HG03354 (cell line): ENCODE measurements around the gene CERS4.

Experiments used
- ATAC-seq: cut with Tn5 transposase; IDR thresholded peaks from one replicate; pipeline ENCODE4 v1.9.1; 2021; ENCODE audit warnings: mild to moderate bottlenecking; ENCODE audit not compliant: unreplicated experiment, poor library complexity, severe bottlenecking

Gene CERS4

DNA sequence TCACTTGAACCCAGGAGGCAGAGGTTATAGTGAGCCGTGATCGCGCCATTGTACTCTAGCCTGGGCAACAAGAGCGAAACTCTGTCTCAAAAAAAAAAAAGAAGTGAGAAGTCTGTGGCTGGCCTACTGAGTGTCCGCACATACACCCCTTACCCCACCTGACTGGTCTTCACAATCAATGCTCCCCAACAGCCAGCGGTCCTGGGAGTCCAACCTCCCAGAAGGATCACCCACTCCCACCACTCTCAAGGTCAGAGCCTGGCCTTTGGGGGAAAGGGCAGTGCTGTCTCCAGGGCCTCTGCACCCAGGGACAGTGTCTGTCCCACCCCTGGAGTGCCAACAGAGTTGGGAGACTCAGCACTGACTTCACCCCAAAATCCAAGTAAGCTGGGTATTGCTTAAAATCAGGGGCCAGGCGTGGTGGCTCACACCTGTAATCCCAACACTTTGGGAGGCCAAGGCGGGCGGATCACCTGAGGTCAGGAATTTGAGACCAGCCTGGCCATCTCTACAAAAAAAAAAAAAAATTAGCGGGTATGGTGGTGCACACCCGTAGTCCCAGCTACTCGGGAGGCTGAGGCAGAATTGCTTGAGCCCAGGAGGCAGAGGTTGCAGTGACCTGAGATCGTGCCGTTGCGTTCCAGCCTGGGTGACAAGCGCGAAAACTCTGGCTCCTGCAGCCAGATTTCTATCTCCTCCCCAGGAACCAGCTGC lies 101.3 kb downstream of the CERS4 start:
- no peak for ATAC-seq

DNA sequence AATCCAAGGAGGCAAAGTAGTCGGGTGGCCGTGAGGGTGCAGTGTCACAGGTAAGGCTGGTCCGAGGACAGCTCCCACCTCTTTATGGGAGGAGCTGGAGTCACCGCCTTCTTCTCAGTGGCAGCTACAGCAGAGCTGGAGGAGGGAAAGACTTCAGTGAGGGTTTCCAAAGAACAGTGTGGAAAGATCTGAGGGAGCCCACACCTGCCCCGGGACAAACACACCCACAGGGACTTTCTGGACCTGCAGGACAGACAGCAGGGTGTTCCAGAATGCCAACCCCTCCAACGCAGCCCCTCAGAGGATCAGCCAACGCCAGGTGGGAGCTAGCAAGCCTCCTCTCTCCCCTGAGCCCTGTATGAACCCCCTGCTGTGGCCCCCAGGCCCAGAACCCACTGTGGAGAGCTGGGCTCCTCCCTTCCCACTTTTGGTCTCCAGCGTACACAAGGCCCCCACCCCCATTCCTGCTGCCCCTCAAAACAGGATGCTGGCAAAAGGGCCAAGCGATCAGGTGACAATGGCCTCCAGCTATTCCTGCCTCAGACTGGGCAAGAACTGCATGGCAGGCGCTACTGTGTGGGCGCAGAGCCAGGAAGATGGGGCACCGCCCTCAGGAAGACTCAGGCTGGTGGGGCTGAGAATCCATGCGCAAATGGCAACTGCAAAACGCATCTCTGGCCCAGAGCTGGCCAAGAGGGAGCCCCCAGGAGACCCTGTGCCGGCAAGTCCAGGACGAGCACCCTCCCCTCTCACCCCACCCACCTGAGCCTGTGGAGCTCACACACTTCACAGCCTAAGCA lies 102.5 kb downstream of the CERS4 start:
- ATAC-seq: no peak
